ENCODE measurements around the gene DHX32.

Gene DHX32

DNA sequence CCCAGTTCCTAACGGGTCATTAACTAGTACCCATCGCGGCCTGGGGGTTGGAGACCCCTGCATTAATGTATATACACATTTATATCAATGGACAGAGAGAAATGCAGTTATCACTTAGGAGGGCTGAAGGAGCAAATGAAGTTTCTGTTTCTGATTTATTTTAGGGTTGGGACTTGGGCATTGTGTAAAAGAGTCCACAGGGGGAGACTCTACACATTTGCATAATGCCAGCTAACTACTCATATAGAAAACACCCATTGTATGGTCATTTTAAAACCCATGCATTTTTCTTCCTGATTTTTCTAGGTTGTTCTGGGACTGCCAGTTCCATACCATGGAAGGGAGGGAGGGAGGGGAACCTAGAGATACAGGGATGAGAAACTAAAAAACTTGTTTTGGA lies 34.2 kb downstream of the DHX32 start:
- TF ChIP-seq, protein P1, sequence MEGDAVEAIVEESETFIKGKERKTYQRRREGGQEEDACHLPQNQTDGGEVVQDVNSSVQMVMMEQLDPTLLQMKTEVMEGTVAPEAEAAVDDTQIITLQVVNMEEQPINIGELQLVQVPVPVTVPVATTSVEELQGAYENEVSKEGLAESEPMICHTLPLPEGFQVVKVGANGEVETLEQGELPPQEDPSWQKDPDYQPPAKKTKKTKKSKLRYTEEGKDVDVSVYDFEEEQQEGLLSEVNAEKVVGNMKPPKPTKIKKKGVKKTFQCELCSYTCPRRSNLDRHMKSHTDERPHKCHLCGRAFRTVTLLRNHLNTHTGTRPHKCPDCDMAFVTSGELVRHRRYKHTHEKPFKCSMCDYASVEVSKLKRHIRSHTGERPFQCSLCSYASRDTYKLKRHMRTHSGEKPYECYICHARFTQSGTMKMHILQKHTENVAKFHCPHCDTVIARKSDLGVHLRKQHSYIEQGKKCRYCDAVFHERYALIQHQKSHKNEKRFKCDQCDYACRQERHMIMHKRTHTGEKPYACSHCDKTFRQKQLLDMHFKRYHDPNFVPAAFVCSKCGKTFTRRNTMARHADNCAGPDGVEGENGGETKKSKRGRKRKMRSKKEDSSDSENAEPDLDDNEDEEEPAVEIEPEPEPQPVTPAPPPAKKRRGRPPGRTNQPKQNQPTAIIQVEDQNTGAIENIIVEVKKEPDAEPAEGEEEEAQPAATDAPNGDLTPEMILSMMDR (IDR thresholded peaks at IDR 0.05; ENCODE audit: low read depth, low read length, missing control alignments) = no peak
- in situ Hi-C loops (cut with HindIII; ENCODE audit: low sequenced_read_pairs) = no loop called here
- no peak for DNase-seq (ENCODE audit: low read depth)
- H3K4me3 ChIP-seq (ENCODE audit: low read depth, low read length) = no peak overlapping the region

DNA sequence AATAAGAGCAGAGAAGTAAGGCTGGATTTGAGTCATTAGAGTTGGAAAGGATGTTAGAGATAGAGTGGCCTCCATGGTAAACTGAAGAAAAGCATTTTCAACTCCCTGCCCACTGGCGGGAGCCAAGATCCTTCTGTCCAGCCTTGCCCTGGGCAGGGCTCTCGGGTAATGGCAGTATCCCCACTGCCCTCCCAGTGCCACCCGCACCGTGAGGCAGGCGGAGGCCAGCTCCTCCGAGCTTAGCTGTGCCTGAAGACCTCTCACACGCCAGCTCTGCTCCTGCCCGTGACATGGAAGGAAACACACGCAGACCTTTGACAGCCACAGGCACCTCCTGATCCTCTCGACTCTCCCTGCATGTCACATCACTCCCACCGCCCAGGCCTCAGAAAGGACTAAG lies 35.5 kb downstream of the DHX32 start:
- no peak for DNase-seq (ENCODE audit: low read depth)
- in situ Hi-C loops (cut with HindIII; ENCODE audit: low sequenced_read_pairs) = no loop called here
- TF ChIP-seq, protein P1 (IDR thresholded peaks at IDR 0.05; ENCODE audit: low read depth, low read length, missing control alignments) = no peak
- H3K4me3 ChIP-seq (ENCODE audit: low read depth, low read length) = no peak overlapping the region

DNA sequence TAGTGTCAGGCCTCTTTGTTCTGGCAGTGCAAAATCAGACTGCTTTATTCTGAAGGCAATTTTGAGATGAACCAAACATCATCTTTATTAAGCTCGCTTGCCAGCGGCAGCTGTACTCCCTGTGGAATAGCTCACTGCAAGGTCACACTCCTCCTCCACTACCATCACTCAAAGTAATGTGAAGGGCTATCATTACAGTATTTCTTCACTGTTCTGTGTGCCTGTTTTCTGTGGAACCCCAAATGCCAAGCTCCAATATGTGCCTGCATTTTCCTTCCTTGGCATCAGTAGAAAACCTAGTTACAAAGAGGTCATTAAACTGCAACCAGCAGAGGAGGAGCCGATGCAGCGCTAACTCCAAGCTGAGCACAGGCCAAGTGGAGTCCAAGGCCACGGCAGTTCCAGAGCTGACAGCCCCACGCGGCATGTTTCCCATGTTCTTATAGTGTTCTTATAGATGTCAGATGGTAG lies 36.3 kb downstream of the DHX32 start:
- no peak for DNase-seq (ENCODE audit: low read depth)
- in situ Hi-C loops (cut with HindIII; ENCODE audit: low sequenced_read_pairs) = no loop called here
- H3K4me3 ChIP-seq (ENCODE audit: low read depth, low read length) = no peak overlapping the region
- TF ChIP-seq, protein P1 (IDR thresholded peaks at IDR 0.05; ENCODE audit: low read depth, low read length, missing control alignments) = no peak

DNA sequence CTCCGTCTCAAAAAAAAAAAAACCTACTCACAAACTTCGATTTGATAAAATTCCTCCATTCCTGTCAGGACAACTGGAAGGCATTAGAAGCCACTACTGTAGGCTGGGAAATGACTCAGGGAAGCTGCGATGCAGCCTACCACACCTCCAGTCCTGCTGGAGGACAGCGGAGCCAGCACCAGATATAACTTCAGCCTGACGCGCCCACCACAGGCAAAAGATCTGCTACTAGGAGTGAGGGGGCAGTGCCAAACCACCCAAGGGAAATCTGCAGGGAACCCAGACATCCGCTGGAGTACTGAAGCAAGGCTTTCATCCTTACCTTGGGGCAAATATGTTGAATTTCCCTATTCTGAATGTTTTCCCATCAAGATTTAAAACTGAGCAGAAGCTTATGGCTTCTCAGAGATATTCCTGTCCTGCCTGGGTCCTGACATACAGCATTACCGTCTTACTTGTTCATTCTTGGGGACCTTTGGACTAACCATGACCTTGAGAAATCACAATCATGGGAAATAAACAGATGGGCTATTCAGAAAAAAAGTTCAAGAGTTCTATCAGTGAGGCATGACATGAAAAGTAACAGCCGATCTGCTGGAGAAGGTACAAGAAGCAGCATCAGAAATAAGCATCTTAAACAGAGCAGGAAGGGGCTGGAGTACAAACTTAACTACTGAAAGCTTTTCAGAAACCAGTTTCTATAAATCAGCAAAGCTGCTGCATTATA lies 37.3 kb downstream of the DHX32 start:
- H3K4me3 ChIP-seq (ENCODE audit: low read depth, low read length) = no peak overlapping the region
- TF ChIP-seq, protein P1 (IDR thresholded peaks at IDR 0.05; ENCODE audit: low read depth, low read length, missing control alignments) = no peak
- no peak for DNase-seq (ENCODE audit: low read depth)
- in situ Hi-C loops (cut with HindIII; ENCODE audit: low sequenced_read_pairs) = no loop called here

DNA sequence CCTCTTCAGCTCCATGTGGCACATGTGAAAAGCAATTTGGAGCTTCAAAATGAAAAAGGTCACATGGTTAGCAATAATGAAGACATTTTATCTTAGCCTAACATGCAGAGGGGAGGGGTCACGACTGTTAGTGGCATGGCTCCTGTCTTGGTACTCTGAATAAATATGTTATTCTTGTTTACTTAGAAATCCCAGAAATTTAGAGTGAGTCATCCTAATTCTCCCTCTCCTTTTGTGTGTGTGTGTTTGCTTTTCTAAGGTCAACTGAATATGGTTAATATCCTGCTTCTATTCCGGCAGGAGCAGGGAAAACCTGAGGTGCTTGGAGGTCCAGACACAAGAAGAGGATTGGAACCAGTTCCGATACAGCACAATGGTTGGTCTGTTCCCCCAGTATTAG lies 40.1 kb downstream of the DHX32 start:
- no peak for DNase-seq (ENCODE audit: low read depth)
- H3K4me3 ChIP-seq (ENCODE audit: low read depth, low read length) = no peak overlapping the region
- TF ChIP-seq, protein P1 (IDR thresholded peaks at IDR 0.05; ENCODE audit: low read depth, low read length, missing control alignments) = no peak
- in situ Hi-C loops (cut with HindIII; ENCODE audit: low sequenced_read_pairs) = no loop called here

DNA sequence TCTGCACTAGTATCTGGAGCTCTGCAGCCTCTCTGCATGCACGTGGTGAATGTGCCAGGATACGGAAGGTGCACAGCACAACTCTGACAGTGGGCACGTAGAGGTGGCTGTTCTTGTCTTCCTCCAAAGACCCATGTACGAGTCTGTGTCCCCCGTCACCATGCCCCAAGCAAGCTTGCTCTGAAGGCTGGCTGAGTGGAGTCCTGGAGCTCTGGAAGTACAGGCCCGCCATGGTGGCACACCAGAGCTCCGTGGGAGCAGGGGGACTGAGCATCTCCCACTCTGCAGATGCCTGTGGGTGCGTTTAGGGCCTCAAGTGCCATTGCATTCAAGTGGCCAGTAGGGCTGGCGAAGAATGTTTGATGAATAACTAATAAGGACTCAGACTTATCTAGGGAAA lies 40.7 kb downstream of the DHX32 start:
- in situ Hi-C loops (cut with HindIII; ENCODE audit: low sequenced_read_pairs) = no loop called here
- no peak overlapping the region for H3K4me3 ChIP-seq (ENCODE audit: low read depth, low read length)
- TF ChIP-seq, protein P1 (IDR thresholded peaks at IDR 0.05; ENCODE audit: low read depth, low read length, missing control alignments) = no peak
- no peak for DNase-seq (ENCODE audit: low read depth)
